Fibroblast of the conjunctiva (primary cell): Measurements from ENCODE around the gene PIK3C2G.

Source experiments
- DNase-seq: peaks from one replicate; pipeline ENCODE4 v3.0.0-alpha.2; 2010; ENCODE audit warnings: low read depth

Gene PIK3C2G

DNA sequence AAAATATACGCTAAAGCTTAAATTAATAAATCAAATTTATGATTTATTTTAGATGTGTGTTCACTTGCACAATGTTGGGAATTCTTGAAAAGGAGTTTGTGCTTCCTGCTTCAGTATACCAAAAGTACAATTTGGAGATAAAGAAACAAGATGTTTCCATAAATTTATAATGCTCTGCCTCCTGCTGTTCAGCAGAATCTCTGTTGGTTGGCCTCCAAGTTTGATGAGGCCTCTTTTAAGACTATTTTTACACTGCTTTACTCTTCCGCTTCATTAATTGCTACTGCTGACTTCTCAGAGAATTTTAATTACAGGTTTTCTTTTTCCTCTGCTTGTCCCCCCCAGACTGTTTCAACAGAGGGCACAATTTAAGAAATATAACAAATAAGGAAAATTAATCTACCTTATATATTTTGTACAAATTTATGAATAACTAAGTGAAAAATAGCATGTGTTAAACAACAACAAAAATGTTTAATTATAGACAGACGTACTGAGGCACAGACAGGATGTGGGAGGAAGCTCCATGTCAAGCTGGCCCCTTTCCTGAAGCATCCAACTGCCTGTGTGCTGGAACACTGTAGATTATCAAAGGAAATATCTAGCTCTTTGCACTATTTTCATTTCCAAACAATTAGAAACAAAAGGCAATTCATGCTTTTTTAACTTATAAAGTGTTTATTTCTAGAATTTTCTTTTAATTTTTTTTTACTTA is 83.9 kb downstream of the PIK3C2G start:
- DNase-seq = no peak

DNA sequence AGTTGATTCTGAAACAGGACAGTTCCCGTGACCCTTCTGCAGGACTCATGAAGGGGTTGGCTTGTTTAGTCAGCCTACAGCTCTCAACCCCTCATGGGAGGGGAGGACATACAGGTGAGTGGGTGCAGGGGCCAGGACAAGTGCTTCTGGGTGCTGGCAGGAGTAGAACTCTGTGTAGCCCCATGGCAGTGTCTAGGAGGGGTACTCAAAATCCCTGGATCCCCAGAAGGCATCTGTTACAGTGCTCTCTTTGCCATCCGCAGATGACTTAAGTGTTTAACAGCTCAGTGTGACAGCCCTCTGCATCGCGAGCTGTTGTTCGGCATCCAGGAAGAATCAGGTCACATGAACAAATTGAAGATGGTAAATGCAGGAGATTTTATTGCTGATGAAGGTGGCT is 91.0 kb downstream of the PIK3C2G start:
- no peak for DNase-seq

DNA sequence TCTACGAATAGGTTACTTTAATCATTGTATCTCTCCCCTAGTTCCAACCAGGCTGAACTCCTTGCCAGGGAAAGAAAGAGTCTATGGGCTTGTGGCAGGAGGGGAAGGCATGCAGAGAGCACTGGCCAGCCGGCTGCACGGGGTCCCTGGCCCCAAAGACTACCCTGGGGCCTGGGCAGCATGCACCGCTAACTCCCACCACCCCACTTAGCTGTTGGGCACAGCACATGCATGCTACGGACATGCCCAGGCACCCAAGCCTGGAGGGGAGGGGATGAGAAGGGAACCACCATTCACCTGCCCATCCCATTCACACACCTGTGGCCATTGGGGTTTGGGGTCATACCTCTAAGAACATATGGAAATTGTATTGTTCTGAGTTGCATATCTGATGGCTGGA is 94.1 kb downstream of the PIK3C2G start:
- no peak for DNase-seq

DNA sequence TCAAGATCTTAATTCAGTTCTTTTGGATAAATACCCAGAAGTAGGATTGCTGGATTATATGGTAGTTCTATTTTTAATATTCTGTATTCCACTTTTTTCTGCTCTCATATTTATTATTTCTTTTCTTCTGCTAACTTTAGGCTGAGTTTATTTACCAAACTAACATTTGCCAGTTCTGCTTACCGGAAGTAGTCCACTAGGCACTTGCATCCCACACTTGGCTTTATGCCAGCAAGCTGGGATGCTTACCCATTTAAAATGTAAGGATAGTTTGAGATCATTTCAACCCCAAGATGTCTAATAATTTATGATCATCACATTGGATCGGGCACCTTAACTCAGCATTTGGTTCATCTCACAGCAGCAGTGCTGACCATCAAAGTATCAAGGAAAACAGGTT is 96.8 kb downstream of the PIK3C2G start:
- no peak for DNase-seq

DNA sequence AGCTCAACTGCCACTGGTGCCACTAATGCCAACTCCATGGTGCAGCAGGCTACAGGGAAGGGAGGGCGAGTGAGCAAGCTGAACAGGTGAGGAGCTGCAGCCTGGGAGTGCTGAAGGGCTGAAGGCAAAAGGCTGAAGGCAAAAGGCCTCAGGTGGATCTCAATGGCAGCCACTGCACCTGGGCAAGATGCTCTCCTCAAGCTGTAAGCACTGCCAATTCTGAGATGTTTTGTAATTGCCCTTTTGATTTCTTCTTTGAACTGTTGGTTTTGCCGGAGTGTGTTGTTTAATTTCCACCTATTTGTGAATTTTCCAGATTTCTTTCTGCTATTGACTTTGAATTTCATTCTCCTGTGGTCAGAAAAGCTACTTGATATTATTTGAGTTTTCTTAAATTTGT is 97.6 kb downstream of the PIK3C2G start:
- DNase-seq = no peak

DNA sequence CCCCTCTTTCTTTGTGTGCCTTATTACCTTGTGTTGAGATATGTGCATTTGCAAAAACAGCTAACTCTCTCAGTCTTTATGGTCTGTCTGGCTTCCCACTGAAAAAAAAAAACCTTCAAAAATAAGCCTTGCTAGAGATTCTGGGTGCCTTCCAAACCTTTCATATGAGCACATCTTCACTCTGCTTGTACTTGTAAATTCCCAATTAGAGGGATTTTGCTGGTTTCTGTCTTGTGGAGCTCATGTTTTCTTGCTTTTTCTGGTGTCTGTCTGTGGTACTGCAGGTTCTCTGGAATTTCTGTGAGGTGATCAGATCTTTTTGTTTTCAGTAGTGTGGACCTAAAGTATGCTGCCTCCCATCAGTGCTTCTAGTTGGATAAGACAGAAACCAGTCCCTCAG is 100.1 kb downstream of the PIK3C2G start:
- DNase-seq = no peak

DNA sequence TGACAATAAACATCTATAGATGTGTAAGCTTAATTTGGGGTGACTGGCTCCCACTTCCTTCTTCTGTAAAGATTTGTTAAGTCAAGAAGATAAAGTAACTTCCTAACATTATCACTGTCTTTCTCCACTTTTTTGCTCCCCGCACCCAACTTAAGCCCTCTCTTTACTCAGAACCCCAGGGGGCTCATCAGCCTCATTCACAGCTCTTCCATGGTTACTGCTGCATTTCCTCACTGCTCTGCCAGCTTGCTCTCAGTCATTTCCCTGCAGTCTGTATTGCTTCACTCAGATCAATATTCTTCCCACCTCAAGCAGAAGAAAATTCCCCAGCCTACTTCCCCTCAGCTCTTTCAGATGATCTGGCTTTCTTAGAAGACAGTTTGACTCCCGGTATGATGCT is 102.0 kb downstream of the PIK3C2G start:
- no peak for DNase-seq

DNA sequence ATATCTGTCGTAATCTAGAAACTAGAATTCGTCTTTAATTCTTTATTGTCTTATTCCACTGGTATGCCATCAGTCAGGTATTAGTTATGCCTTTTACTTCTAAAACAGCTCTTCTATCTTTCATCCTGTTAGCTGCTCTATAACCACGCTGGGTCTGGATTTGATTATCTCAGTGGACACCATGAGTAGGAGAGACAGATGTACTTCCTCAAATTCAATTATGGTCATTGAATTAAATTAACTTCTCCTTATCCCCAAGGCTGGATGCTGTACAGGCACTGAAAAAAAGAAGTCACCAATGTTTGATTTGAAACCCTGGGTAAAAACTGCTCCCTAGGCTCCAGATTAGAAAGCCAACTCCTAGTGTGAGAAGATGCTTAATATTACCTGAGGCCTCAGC is 107.3 kb downstream of the PIK3C2G start:
- DNase-seq = no peak

DNA sequence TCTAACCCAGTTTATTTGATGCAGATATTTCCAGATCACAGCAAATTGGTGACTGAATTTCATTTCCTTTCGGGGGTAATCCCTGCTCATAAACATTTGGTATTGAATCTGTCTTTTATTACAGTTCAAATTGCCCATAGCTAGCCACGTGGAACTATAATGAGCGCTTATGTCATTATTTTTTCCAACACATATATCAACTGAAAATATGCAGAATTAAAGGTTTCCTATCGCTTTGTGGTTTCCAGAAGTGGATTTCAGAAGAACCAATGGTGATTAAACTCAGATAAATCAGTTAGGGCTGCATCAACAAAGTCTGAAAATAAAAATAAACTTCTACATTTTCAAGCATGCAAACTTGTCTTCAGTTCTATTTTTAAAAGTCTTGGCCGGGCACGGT is 111.9 kb downstream of the PIK3C2G start:
- no peak for DNase-seq

DNA sequence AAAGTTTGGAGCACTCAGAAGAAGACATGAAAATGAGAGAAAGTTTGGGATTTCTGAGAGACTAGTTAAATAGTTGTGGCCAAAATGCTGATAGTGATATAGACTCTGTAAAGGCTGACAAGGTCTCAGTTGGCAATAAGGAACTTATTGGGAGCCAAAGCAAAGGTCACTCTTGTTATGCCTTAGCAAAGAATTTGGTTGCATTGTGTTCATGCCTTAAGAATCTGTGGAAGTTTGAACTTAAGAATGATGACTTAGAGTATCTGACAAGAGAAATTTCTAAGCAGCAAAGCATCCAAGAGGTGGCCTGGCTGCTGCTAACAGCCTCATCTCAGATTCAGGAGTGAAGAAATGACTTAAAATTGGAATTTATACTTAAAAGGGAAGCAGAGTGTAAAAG is 113.8 kb downstream of the PIK3C2G start:
- no peak for DNase-seq

DNA sequence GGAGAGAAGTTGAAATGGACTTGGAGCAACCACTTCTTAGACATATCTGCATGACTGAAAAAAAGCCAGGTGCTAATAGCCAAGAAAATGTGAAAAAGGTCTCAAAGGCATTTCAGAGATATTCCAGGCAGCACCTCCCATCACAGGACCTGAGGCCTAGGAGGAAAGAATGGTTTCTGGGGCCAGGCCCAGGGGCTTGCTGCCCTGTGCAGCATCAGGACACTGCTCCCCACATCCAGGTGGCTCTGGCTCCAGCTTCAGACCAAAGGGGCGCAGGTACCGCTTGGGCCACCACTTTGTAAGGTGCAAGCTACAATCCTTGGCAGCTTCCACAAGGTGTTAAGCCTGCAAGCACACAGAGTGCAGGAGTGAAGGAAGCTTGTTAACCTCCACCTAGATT is 114.3 kb downstream of the PIK3C2G start:
- no peak for DNase-seq

DNA sequence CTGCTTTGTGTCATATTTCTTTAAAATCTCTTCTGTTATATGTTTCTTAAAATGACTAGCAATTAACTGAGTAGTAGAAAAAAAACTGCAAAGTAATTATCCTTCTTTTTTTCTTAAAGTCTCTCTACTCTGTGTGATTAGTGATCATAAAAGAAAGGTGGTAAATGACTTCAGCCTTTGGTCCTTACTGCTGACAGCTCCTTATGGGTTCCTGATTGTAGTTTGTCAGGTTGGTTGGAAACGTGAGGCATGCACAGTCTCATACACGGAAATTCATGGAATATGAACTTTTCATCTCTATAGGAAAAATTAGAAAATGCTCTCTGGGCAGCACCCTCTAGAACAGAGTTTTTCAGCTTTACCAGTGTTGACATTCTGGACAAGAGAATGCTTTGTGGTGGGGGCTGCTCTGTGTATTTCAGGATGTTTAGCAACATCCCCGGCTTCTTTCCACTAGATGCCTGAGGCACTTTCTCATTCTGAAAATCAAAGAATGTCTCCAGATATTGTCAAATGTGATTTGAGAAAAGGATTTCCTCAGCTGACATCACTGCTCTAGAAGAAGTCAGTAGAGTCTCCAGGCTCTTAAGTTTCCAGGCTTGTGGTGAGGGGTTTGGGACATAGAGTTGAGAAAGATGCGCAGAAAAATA is 121.0 kb downstream of the PIK3C2G start:
- peak; percentile 20 for DNase-seq

DNA sequence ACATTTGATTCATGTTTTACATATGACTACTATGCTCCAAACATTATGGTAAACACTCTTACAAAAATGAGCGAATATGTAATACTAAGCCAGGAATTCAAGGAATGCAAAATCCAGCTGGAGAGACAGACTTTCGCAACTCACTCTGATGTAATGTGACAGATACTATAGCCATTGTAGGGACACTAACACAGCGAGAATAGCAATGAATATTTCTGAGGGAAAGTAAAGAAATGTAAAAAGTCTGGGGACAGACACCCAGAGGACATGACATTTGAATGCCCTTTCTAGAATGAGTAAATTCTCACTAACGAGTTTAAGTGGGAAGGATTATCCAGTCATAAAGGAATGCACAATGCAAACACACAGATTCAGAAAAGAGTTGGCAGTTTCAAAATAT is 121.9 kb downstream of the PIK3C2G start:
- peak; percentile 60 for DNase-seq

DNA sequence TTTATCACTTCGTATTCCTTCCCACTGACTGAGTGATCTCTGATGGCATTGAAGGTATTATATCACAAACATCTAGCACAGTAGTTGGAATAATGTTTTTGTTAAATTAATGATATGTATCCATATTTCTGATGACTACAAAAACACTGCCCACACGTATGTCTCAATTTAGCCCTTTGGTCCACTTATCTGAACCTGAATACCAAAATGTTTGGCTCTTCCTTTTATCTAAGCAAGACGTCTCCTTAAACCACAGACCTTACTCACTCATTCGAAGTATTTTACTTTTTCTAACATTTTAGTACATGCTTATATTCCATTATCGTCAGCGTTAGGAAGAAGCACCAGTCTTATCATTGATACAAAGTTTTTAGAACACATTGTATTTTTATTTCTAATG is 126.4 kb downstream of the PIK3C2G start:
- DNase-seq = no peak

DNA sequence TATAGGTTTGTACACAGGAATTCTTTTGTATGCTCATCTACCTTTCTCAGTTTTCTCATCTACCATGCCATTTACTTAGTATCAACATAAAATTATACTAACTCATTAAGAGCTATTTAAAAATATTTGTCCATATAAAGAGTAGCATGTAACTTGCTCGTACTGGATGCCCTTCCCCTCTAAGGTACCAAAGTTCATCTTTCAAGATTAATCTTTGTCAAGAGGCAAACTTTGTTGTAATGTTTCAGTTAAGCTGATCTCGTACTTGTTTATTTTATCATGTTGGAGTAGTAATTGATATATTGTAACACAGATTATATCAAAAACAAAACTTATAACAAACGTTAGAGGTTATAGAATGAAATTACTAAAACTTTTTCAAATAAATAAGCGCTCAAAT is 128.5 kb downstream of the PIK3C2G start:
- DNase-seq = no peak

DNA sequence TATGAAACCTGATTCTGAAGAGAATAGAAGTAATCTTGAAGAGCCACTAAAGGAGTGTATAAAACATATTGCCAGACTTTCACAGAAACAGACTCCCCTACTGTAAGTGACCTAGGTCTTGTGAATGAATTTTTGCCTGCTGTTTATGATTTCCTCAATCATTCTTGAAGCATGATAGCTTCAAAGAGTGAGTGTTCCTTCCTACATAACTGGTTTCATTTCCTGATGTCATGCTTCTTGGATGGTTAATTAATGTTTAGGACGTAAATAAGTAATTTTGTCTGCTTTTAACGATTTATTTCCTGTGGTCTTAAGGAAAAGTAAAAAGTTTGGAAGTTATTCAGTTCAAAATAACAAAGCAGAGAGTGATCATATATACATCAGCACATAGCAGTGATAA is 129.8 kb downstream of the PIK3C2G start:
- no peak for DNase-seq

DNA sequence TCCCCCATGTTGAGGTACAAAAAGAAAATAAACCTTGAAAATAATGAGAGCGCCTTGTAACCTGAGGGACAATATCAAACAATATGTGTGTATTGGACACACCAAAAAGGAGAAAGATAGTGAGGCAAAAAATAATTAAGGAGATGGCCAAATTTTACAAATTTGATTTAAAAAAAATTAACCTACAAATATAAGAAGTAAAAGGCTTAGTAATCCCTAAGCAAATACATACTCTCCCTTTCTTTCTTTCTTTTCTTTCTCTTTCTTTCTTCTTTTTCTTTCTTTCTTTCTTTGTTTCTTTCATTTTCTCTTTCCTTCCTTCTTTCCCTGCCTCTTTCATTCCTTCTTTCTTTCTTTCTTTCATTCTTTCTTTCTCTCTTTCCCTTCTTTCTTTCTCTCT is 133.4 kb downstream of the PIK3C2G start:
- DNase-seq = no peak

DNA sequence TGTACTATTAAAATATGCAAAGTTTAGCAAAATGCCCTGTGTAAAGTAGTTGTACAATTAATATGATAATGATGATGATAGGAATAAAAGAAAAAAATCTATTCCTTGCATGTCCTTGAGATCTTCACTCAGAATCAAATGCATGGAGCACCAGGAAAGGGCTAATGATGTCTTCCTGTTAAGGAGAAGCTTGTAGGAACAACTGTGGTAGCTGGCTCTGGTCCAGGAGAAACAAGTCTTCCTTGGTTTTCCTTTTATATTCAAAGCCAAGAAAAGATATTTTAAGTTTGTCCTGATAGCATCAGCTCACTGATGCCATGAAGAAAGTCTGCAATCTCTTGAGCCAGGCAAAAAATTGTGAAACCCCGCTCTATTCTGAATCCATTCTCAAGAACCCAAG is 138.9 kb downstream of the PIK3C2G start:
- no peak for DNase-seq

DNA sequence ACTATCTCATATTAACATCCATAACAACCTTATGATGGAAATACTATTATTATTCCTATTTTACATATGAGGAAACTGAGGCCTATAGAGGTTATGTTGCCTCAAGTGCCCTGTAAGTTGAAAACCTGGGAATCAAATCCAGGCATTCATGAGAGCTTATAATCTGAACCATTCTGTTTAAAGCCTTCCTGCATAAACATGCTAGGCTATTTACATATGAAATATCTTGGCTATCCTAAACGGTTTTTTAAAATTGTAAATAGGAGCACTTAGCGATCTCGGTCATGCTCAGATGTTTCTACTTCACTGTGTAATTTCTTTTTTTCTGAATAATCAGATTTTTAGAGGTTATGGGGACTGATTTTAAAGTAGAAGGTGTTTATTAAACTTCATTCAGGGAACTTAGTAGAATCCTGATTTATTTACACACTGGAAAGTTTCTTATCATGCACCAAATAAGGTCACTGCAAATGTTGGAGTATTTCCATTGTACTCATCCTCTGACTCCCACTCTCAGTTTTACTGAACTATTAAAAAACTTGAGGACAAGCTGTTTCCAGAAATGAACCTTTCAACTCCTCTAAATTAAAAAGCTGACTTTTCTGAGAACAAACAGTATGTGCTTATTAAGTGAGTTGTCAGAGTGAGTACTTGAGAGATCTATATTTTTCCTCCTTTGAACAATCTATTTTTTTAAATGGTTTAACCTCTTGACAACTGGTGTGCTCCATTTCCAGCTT is 141.7 kb downstream of the PIK3C2G start:
- no peak for DNase-seq

DNA sequence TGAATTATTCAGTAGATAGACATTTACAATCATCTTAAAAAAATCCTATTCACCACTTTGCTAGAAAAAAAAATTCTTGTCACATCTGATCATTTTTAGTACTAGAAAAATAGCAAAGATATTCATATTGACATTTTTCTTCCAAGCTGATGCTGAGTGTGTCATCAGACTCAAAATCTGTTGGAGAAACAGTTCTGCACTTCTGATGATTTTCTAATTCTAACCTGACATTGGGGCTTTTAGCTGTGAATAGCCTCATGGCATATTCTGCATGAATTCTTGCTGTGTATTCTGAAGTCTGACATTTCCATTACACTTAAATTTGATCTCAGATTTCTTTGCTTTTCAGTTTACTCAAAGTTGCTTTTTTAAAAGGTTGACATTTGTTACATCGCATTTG is 150.1 kb downstream of the PIK3C2G start:
- no peak for DNase-seq

DNA sequence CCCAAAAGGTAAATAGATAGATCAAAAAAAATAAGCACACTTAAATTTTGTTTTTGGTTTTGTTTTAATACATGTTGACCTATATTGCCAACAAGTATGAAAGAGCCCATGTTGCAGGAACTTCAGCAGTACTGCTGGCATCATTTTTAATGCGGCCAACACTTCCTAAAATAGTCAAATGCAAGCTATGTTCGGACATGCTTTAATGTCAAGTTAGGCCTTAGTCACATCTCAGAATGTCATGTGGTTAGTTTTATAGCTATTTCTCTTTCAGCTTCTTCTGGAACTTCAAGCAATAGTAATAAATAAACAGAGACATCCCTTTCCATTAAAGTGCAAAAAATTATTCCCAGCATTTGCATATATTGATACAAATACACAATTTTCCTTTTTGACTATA is 153.4 kb downstream of the PIK3C2G start:
- DNase-seq = no peak

DNA sequence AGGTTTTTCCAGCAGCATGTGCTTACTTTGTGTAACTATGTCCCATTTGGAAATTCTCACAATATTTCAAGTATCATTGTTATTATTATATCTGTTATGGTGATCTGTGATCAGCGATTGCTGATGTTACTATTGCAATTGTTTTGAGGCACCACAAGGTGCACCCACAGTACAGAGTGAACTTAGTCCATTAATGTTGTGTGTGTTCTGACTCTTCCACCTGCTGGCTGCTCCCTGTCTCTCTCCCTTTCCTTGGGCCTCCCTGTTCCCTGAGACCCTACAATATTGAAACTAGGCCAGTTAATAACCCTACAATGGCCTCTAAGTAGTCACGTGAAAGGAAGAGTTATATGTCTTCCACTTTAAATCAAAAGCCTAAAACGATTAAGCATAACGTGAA is 153.9 kb downstream of the PIK3C2G start:
- DNase-seq = no peak

DNA sequence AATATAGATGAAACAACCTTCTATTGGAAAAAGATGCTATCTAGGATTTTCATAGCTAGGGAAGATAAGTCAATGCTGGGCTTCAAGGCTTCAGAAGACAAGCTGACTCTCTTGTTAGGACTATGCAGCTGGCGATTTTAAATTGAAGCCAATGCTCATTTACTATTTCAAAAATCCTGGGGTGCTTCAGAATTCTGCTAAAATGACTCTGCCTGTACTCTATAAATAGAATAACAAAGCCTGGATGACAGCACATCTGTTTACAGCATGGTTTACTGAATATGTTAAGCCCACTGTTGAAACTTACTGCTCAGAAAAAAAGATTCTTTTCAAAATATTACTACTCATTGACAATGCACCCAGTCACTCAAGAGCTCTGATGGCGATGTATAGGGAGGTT is 155.1 kb downstream of the PIK3C2G start:
- DNase-seq = no peak

DNA sequence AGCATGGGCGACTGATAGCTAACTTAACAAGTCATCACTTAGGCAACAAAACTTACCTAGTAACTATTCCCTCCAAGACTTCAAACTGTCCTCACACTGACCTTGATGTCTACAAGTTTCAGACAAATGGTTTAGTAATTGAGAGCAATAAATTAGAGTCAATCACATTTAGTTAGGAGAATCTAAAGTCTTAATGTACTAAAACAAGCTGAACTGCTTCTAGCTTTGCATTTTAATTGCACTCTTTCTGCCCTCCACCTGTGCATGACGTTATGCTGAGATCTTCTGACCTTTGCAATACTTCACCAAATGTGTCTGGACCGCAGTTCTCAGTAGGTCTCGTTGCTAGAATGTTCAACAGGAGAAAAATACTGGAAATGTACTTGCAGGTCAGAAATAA is 158.0 kb downstream of the PIK3C2G start:
- no peak for DNase-seq
